Measurements from ENCODE around the gene ACSS2. TPM values are rescaled to one million over a fixed set of nuclear protein-coding genes. Genes with fewer than 3 reads are reported as not detected.

Gene ACSS2
- total and polyA plus RNA-seq, 2 of the 8 experiments (the other 6 are each of a cell fraction or from before 2014, with no cell fraction given) = 17.7 to 24.2 TPM

DNA sequence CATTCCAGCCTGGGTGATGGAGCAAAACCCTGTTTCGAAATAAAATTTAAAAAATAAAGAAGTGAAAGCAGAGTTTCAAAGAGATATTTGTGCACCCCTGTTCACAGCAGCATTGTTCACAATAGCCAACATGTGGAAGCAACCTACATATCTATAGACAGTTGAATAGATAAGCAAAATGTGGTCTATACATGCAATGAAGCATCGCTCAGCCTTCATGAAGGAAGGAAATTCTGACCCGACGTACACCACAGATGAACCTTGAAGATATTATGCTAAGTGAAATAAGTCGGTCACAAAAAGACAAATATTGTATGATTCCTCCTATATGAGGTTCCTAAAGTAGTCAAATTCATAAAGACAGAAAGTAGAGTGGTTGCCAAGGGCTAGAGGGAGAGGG is 44.5 kb upstream of the ACSS2 start:
- no peak overlapping the region for H2BK20ac ChIP-seq (ENCODE audit: low read length)
- H2BK120ac ChIP-seq (replicated peaks; ENCODE audit: low read depth, low read length) = no peak overlapping the region
- no peak overlapping the region for H3K4ac ChIP-seq (replicated peaks; ENCODE audit: insufficient read length, low read depth, low read length)
- H2BK15ac ChIP-seq (ENCODE audit: low read length) = no peak overlapping the region
- WGBS, 2 experiments (ENCODE audit: extremely low coverage in 1 of 2, insufficient coverage in 1 of 2, insufficient read length in 1 of 2, insufficient replicate concordance in 2 of 2, low coverage in 1 of 2, low lambda C conversion rate in 2 of 2, missing lambda C conversion rate in 1 of 2) = 94% methylated on average over 5 of the region's 5 CpGs; no CpG with 5 or more reads in 1 of the 2 experiments
- H2AFZ ChIP-seq (ENCODE audit: low read length) = no peak overlapping the region
- no peaks in the 10 kb centered on the region; a peak in 1 of 4 replicates for H3K9me3 ChIP-seq (ENCODE audit: insufficient read depth in 2 of 2, low read depth in 1 of 2, low read length in 1 of 2)
- no peaks in the 10 kb centered on the region for H3K23me2 ChIP-seq (ENCODE audit: low read depth, low read length)
- H3K14ac ChIP-seq (ENCODE audit: insufficient read length) = no peak overlapping the region
- H3K36me3 ChIP-seq (ENCODE audit: control insufficient read depth in 2 of 4, insufficient read depth in 4 of 4, low read length in 3 of 4) = no peaks in the 10 kb centered on the region
- H3K56ac ChIP-seq (replicated peaks; ENCODE audit: insufficient read length, low read depth, low read length) = no peak overlapping the region
- no peaks in the 10 kb centered on the region for H3K79me1 ChIP-seq (ENCODE audit: low read depth, low read length)
- no peak overlapping the region for H2AK5ac ChIP-seq (ENCODE audit: low read depth, low read length)
- CTCF ChIA-PET (ENCODE audit: partially characterized antibody) = interaction anchor here (1.1 kb wide), 1 partner anchor 80 kb away, joined by 3 read pairs; no protein-coding TSS in a partner anchor
- no peaks in the 10 kb centered on the region for H4K20me1 ChIP-seq (replicated peaks in 1 of 2; ENCODE audit: control insufficient read depth in 1 of 2, insufficient read depth in 2 of 2, low read length in 2 of 2)
- POLR2A ChIA-PET (ENCODE audit: partially characterized antibody) = no interaction called here
- no peak overlapping the region for H3K18ac ChIP-seq (ENCODE audit: extremely low read depth, low read length)
- H4K8ac ChIP-seq (ENCODE audit: extremely low read depth, insufficient read depth, low read length) = no peak overlapping the region
- no peak overlapping the region for H3K27ac ChIP-seq (ENCODE audit: low read depth, low read length)
- no peak overlapping the region for H2BK5ac ChIP-seq (ENCODE audit: low read depth, low read length)
- H4K5ac ChIP-seq (ENCODE audit: insufficient read length, low read depth, low read length) = no peak overlapping the region
- no peak for DNase-seq (ENCODE audit: low read depth in 1 of 2, low spot score in 2 of 2)
- FAIRE-seq = no peak
- no peak overlapping the region for H2BK12ac ChIP-seq (ENCODE audit: low read depth, low read length)
- TF ChIP-seq CEBPB (IDR thresholded peaks at IDR 0.05; ENCODE audit: low read depth, low read length) = no peak
- TF ChIP-seq KDM4A (IDR thresholded peaks at IDR 0.05; ENCODE audit: low read depth, low read length, severe bottlenecking) = no peak
- TF ChIP-seq TBP (IDR thresholded peaks at IDR 0.05; ENCODE audit: low read depth, low read length) = no peak
- TF ChIP-seq EZH2 (IDR thresholded peaks at IDR 0.05; ENCODE audit: low read depth, low read length, severe bottlenecking) = no peak
- TF ChIP-seq SIN3A (conservative IDR thresholded peaks at IDR 0.05 in 1 of 2, IDR thresholded peaks at IDR 0.05 in 1 of 2; ENCODE audit: low read depth in 1 of 2, low read length in 2 of 2) = no peak
- no peak for TF ChIP-seq TAF1 (IDR thresholded peaks at IDR 0.05; ENCODE audit: low read depth, low read length)
- no peak overlapping the region for H3K4me2 ChIP-seq (ENCODE audit: insufficient read depth in 1 of 2, low read depth in 2 of 2, low read length in 2 of 2)
- H3K27me3 ChIP-seq (replicated peaks in 1 of 4; ENCODE audit: control insufficient read depth in 3 of 4, extremely low read depth in 1 of 4, insufficient read depth in 3 of 4, low read length in 3 of 4) = no peaks in the 10 kb centered on the region
- no peak overlapping the region for H3K23ac ChIP-seq (ENCODE audit: insufficient read length)
- H3K79me2 ChIP-seq (ENCODE audit: control insufficient read depth in 1 of 2, insufficient read depth in 2 of 2, low read length in 2 of 2) = no peaks in the 10 kb centered on the region
- no peak overlapping the region for H3K9ac ChIP-seq (replicated peaks in 1 of 4; ENCODE audit: extremely low read depth in 1 of 4, low read depth in 3 of 4, low read length in 3 of 4)
- H3K4me3 ChIP-seq (ENCODE audit: extremely low read depth in 1 of 4, insufficient read depth in 2 of 4, low read depth in 3 of 4, low read length in 4 of 4) = no peak overlapping the region
- no peak overlapping the region for H4K91ac ChIP-seq (replicated peaks; ENCODE audit: insufficient read length, low read length)
- H3K4me1 ChIP-seq (replicated peaks in 1 of 4; ENCODE audit: control insufficient read depth in 3 of 4, insufficient read depth in 4 of 4, low read length in 3 of 4) = no peaks in the 10 kb centered on the region
